ENCODE measurements around the gene BET1.

The BET1 gene

GRCh38 chr7:94004024-94004951, at the start of gene BET1:
BET1 (minus strand) TSS chr7:94004355; CDS start chr7:94004216, 139 bp downstream.
- TF ChIP-seq CTCF (IDR thresholded peaks at IDR 0.05) = no peak
- DNase-seq = peak; percentile 91

GRCh38 chr7:94053532-94053931, 49.4 kb upstream of the BET1 start:
- no peak for TF ChIP-seq CTCF (IDR thresholded peaks at IDR 0.05)
- Mint-ChIP-seq H3K27me3 (ENCODE audit: low read depth, poor library complexity) (no peaks in the 10 kb centered on the region), H3K4me3 (no peak overlapping the region), H3K9me3 (peaks cover 14% of the 10 kb centered on the region), H3K4me1 (peaks cover 63% of the 10 kb centered on the region), H3K27ac (no peak overlapping the region), H3K36me3 (ENCODE audit: low read depth) (peaks cover 16% of the 10 kb centered on the region)
- no peak for DNase-seq

More at GRCh38 chr7:94004024-94004951, at the start of gene BET1:
- Mint-ChIP-seq H3K4me1 (peaks cover 33% of the 10 kb centered on the region), H3K27me3 (ENCODE audit: low read depth, poor library complexity) (peaks cover 26% of the 10 kb centered on the region), H3K4me3 (peak within 1 kb of the TSS; percentile 100), H3K9me3 (peaks cover 5% of the 10 kb centered on the region), H3K27ac (peak within 1 kb of the TSS; percentile 99), H3K36me3 (ENCODE audit: low read depth) (peaks cover 10% of the 10 kb centered on the region)

DNA sequence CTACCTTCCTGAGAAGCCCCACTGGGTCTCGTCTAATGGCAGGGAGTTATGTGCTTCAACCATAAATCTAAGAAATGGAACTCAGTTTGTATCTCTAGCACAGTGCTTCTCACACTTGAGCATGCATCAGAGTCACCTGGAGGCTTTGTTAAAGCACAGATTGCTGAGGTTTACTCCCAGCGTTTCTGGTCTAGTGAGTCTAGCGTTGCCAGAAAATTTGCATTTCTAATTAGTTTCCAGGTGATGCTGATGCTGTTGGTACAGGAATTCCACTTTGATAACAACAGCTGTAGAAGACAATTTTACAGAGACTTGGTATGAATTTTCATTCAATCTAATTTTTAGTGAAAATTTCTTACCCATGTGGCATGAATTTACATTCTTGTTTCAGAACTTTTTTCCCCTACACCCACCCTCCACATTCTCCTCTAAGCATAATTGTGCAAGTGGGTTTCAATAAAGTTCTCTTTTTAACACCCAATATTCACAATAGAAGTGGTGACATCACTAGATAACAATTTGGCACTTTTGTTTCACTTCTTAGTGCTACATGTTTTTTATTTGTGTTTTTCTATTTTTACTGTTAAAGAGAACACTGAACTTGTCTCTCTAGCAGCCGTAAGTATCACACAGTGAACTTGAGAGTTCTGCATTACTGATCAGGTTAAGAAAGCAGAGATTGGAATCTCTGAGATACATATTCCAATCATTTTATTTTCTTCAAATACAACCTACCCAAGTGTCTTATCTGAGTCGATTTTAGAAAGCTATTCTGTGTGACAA, 48.4 kb upstream of the BET1 start:
- Mint-ChIP-seq H3K9me3 (peaks cover 9% of the 10 kb centered on the region), H3K36me3 (ENCODE audit: low read depth) (peaks cover 16% of the 10 kb centered on the region), H3K27ac (peak overlapping the region; percentile 90), H3K27me3 (ENCODE audit: low read depth, poor library complexity) (no peaks in the 10 kb centered on the region), H3K4me1 (peaks cover 57% of the 10 kb centered on the region), H3K4me3 (no peak overlapping the region)
- no peak for TF ChIP-seq CTCF (IDR thresholded peaks at IDR 0.05)
- DNase-seq = no peak

DNA sequence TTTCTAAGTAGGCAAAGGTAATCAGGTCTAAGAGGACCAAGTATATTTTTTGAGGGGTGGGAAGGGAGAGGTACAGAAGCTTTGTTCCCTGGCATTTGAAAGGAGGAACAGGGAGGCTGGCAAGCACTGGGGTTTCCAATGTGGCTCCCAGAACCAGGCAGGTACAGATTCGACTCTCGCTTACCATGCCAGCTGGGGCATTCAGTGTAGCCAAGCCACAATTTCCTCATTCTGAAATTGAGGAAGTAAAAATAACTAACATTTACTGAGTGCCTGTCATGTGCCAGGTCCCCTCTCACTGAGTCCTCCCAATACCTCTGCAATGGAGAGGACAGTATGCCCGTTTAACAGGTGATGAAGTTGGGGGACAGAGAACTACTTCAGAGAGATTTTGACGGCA, 45.9 kb upstream of the BET1 start:
- TF ChIP-seq CTCF (IDR thresholded peaks at IDR 0.05) = no peak
- no peak for DNase-seq
- H3K27me3 Mint-ChIP-seq (ENCODE audit: low read depth, poor library complexity) = peaks cover 4% of the 10 kb centered on the region
- no peaks in the 10 kb centered on the region for H3K9me3 Mint-ChIP-seq
- H3K4me1 Mint-ChIP-seq = peaks cover 34% of the 10 kb centered on the region
- no peak overlapping the region for H3K4me3 Mint-ChIP-seq
- H3K36me3 Mint-ChIP-seq (ENCODE audit: low read depth) = no peaks in the 10 kb centered on the region
- H3K27ac Mint-ChIP-seq = no peak overlapping the region

DNA sequence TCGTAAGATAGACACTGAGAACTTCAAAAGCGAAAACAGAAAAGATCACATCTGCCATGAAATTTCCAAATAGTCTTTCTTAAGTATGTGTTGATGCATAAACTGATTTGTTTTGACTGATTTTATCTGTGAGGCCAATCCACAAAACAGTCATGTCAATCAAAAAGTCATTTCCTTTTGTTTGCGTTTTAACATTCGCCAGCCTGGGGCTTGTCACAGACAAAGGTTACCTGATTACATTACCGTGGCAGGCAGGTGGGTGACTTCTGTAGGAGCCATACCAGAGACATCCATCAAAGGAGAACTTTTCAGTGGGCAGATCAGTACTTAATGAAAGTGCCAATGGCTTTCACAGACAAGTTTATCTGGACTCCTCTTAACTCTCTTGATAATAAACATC, 45.5 kb upstream of the BET1 start:
- TF ChIP-seq CTCF (IDR thresholded peaks at IDR 0.05) = no peak

More for the DNA sequence above, 45.5 kb upstream of the BET1 start:
- H3K27ac Mint-ChIP-seq = no peak overlapping the region
- H3K4me3 Mint-ChIP-seq = no peak overlapping the region
- H3K36me3 Mint-ChIP-seq (ENCODE audit: low read depth) = no peaks in the 10 kb centered on the region
- H3K27me3 Mint-ChIP-seq (ENCODE audit: low read depth, poor library complexity) = peaks cover 4% of the 10 kb centered on the region
- H3K4me1 Mint-ChIP-seq = peaks cover 34% of the 10 kb centered on the region
- DNase-seq = no peak
- H3K9me3 Mint-ChIP-seq = no peaks in the 10 kb centered on the region
